ENCODE results near the gene MACROH2A1.

MACROH2A1 gene

DNA sequence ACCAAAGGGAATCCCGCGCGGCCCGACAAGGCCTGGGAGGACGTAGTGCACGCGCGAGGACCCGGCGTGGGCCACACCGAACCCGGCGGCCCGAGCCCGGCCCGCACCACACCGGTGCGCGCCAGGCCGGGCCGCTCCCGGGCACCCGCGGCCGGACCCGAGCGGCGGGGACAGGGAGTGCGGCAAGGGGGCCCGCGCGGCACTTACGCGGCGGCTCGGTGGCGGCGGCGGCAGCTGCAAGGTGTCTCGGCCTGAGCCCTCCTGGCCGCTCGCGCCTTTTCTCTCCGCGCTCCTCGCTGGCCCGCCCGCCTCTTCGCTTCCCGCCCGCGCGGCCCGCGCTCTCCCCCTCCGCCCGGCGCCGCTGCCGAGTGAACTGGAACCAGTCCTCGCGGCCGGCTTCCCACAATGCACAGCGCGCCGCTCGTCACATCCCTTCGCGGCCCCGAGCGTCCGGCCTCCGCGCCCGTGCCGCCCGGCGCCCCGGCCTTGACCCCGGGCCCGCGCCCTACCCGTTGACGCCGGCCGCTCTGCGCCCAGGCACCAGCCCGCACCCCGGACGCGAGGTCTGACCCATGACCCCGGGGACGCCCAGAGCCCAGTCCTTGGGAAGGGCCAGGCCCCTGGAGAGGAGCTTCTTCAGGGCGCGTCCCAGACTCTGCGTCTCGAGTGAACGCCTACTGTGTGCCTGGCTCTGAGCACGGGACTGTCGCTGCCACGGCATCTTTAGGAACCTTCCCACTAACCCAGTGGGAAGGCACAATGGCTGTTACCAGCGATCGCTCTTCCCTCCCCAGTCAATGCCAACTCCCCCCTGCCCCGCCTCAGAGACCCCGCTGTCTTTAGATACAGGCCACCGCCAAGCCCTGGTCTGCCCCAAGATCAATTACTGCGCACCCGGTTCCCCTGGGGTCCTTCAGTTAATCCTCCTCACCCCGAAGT lies at the start of gene MACROH2A1:
Gene MACROH2A1, minus strand, starts transcription at position 377 of the 939 bp plus-strand sequence. CDS start 10,138 bp downstream, outside the sequence.
- TF ChIP-seq, protein P1, sequence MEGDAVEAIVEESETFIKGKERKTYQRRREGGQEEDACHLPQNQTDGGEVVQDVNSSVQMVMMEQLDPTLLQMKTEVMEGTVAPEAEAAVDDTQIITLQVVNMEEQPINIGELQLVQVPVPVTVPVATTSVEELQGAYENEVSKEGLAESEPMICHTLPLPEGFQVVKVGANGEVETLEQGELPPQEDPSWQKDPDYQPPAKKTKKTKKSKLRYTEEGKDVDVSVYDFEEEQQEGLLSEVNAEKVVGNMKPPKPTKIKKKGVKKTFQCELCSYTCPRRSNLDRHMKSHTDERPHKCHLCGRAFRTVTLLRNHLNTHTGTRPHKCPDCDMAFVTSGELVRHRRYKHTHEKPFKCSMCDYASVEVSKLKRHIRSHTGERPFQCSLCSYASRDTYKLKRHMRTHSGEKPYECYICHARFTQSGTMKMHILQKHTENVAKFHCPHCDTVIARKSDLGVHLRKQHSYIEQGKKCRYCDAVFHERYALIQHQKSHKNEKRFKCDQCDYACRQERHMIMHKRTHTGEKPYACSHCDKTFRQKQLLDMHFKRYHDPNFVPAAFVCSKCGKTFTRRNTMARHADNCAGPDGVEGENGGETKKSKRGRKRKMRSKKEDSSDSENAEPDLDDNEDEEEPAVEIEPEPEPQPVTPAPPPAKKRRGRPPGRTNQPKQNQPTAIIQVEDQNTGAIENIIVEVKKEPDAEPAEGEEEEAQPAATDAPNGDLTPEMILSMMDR (IDR thresholded peaks at IDR 0.05; ENCODE audit: low read depth, low read length) = no peak
- peak within 1 kb of the TSS; percentile 84 for H3K4me3 ChIP-seq (ENCODE audit: low read depth, low read length)

- TF ChIP-seq, protein P1 (IDR thresholded peaks at IDR 0.05; ENCODE audit: low read depth, low read length) = no peak
- H3K4me3 ChIP-seq (ENCODE audit: low read depth, low read length) = no peak overlapping the region
Observed at GRCh38 chr5:135448071-135448739, 49.2 kb upstream of the MACROH2A1 start.

- no peak within 1 kb of the TSS for H3K4me3 ChIP-seq (ENCODE audit: low read depth, low read length)
- TF ChIP-seq, protein P1 (IDR thresholded peaks at IDR 0.05; ENCODE audit: low read depth, low read length) = no peak
Observed at GRCh38 chr5:135447298-135447929, 48.4 kb upstream of the MACROH2A1 start, which contains the start of gene DCANP1. Gene DCANP1, minus strand, starts transcription at chr5:135447348. Its CDS starts 240 bp downstream, at chr5:135447108.

- TF ChIP-seq, protein P1 (IDR thresholded peaks at IDR 0.05; ENCODE audit: low read depth, low read length) = no peak
- no peak overlapping the region for H3K4me3 ChIP-seq (ENCODE audit: low read depth, low read length)
Observed at GRCh38 chr5:135446615-135447014, 47.6 kb upstream of the MACROH2A1 start.

GRCh38 chr5:135446206-135446605 lies 47.2 kb upstream of the MACROH2A1 start:
- TF ChIP-seq, protein P1 (IDR thresholded peaks at IDR 0.05; ENCODE audit: low read depth, low read length) = no peak
- H3K4me3 ChIP-seq (ENCODE audit: low read depth, low read length) = no peak overlapping the region

GRCh38 chr5:135445306-135445985 lies 46.4 kb upstream of the MACROH2A1 start:
- TF ChIP-seq, protein P1 (IDR thresholded peaks at IDR 0.05; ENCODE audit: low read depth, low read length) = no peak

More at GRCh38 chr5:135445306-135445985, 46.4 kb upstream of the MACROH2A1 start:
- H3K4me3 ChIP-seq (ENCODE audit: low read depth, low read length) = no peak overlapping the region

Data from WI38 (cell line).